Stimulated activated CD4-positive, alpha-beta T cell treated with anti-CD3 and anti-CD28 coated beads, TNF-alpha, amount 100 ng/mL, for 48 hours (primary cell): ENCODE data around the gene ADI1.

Experiments
- DNase-seq, 3 donors: peaks; one replicate each; pipeline ENCODE4 v3.0.0-alpha.2; 2020; ENCODE audit warnings: low read depth in 3 of 3

Gene ADI1

DNA sequence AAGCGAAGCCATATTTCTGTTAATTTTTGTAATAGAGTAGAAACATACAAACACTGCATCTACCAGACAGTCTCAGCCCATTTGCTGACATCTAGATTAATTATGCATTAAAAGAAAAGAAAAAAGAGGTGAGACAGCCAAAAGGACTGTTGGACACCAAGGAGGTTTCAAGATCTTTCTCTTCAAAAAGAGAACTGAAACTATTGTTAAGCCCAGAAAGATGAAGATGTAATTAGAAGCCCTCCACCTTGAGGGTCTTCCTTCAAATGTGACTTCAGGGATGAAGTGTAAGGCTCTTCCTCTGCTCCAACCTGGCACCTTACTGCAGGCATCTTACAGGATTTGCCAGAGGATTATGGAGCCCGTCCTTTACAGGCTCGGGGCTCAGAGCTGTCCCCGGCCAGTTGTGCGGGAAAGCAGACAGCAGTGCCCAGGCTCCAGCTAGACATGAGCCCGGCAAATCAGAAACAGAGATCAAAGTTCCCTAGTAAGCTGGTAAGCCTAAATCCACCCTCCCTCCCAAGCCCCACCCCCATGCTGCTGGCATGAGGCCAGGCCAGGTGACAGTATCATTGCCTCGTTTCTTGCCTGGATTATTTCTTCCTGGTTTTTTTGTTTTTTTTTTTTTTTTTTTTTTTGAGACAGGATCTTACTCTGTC, 38.9 kb downstream of the ADI1 start:
- no peak for DNase-seq

DNA sequence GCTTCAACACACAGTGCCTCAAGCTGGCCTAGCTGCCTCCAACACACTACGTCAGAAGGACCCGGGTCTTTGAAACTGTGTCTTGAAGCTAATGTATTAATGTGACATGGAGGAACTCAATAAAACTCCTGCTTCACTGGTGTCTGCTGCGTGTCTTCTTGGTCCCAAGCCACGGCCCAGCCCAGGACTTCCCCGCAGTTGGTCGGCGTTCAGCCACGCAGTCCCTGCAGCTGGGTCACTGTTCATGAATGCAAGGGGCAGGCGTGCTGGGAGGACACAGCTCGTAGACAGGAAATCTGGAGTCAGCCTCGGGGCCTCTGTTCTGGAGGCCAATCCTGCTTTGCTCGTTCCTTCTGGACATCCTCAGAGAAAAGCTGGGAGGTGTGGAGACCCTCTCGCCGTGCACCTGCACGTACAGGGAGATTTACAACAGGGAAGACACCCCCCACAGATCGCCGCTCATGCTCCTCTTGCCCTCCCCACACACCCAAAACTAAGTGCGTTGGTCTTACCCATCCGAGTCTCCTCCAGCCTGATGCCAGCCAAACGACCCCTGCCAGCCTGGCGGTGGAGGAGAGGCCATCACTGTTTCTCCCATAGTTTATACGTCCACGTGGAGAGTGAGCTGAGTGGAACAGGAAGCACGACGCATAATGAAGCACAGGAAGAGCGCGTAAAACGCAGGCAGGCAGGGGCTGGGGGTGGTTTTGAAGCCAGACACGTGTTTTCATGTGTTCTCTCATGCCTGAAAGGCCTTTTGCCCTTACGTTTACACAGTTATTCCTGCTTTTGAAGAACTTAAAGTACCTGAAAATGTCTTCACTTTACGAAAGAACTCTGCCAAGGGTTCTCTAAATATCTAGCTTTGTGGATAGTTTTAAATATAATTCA, 39.7 kb downstream of the ADI1 start:
- no peak for DNase-seq

DNA sequence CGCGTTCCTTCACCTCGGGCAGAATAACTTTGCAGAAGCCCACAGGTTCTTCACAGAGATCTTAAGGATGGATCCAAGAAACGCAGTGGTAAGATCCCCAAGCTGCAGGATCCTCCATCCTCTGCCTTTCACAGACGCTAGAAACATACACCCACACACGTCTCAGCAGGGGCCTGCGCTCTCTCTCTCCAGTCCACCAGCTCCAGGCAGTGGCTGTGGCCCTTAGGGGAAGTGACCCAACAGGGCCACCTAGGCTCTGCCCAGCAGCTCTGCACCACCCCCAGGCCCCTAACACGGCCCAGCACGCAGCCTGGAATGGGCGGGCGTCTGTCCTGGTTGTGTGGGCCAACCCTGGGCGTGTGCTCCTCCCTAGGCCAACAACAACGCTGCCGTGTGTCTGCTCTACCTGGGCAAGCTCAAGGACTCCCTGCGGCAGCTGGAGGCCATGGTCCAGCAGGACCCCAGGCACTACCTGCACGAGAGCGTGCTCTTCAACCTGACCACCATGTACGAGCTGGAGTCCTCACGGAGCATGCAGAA, 40.4 kb downstream of the ADI1 start:
- DNase-seq = no peak

DNA sequence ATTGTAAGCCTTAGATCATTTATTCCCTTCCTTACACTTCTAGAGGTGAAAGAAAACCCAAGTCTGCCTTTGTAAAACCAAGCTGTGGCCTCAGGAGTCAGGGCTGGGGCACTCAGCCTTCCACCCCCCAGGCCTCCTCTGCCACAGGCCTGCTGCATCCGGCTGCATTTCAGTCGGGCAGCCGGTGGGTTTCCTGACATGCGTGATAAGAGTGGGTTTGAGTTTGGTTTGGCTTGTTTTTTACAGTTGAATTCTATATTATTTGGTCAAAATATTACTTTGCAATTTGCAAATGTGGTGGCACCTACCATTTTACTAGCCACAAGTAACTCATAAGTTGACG, 42.4 kb downstream of the ADI1 start:
- no peak for DNase-seq

DNA sequence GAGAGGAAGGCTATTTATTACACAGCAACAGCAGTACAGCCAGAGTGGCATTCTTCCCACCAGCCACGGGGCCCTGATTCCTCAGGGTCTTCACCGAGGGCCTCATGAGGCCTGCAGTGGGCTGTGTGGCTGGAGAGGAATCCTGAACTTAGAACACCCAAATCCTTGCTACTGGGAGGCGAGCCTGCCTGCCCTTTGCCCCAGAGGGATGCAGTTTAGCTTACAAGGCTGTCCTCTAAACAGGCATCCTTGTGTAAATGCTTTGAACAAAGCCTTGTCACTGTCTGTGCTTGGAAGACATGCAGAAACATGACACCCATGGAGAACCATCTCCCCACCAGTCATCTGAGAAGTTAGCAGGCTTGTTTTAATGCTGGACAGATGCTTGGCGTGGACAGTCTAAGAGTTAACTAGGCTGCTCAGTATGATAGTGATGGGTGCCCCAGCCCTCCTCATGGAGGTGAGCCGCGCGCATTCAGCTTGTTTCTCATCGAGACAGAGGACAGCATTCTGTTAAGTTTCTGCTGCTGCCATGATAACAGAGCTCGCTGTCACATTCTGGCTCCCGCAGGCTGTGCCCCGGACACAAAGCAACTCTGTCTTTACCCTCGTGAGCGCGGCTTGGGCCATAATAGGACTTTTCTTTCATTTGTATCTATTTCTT, 42.9 kb downstream of the ADI1 start:
- DNase-seq = no peak

DNA sequence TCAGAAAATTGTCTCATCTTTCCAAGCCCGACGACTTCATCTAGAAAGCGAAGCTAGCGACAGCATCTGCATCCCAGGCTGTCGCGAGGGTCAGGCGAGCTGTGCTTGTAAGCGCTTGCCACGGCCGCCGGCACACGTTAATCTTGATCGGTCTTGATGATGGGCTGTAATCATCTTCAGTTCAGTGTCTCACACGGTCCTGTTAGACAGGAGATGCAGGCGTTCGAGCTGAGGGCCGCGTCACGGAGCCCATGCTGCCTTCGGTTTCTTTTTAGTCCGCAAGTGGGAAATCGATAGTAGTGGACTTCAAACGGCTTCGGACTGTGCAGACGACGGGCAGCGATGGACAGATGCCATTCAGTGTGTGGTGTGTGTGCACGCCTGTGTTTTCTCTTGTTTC, 43.6 kb downstream of the ADI1 start:
- no peak for DNase-seq

DNA sequence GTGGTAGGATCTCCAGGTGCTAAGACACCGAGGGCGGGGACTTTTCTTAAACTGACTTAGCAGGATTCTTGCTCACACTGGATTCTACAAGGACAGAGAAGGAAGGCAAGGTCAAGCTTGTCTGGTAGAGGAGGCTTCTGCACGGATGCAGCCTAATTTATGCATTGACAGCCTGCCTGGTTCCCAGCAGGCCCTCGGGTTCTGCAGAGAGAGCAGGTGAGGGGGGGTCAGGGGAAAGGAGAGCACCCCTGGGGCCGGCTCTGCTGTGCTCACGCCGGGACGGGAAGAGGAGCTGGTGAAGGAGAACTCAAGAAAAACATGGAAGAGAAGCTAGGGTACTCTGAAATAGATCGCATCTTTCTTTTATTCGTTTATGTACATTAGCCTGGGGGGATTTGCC, 46.4 kb downstream of the ADI1 start:
- no peak for DNase-seq

DNA sequence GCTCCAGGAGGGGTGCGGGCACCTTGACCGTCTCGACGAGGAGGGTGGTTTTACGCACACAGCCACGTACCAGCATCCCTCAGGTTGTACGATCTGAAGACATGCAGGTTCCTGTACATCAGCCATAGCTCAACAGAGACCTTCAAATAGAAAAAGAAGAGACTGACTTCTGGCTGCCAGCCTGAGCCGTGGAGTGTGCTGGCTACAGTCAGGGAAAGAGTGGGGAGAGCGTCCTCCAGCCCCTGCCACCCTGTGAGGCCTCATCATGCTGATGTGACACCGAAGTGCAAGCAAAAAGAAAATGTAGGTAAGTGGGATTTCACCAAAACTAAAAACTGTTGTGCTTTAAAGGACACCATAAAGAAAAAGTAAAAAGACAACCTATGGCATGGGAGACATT, 47.0 kb downstream of the ADI1 start:
- DNase-seq = no peak

DNA sequence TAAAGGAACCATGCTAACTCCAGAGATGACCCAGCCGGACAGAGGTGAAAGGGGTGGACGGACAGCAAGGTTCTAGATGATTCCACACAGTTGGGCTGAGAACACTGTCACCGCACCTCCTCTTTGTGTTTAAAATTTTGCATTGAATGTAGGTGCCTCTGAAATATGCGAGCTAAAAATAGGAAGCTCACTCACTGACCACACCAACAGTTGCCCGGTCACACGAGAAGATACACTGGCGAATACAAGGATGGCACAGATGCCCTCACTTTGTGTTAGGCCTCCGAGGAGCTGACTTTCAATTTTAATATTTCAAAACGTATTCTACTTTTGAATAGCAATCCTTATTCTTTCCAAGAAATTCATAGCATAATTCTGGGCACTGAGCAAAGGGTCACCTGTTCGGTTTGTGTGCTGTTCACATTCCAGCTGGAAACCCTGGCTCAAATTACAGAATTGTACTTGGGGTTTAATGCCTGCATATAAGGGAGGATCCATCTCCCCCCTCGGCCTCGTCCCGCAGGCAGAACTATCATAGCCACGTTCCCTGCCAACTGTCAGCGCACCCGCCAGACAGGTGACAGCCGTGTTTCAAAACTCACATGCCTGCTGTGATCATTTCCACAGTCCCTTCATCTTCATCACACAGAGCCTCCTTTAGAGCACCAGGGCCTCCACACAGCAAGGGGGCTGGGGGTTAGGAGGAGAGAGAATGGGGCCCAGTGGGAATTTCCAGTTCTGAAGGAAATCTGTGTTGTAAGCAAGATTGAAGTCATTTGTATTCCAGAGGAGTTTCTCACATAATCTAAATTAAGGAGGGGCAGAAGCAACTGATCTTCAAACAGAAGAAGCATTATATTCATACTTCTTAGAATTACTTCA, 48.2 kb downstream of the ADI1 start:
- DNase-seq = no peak

DNA sequence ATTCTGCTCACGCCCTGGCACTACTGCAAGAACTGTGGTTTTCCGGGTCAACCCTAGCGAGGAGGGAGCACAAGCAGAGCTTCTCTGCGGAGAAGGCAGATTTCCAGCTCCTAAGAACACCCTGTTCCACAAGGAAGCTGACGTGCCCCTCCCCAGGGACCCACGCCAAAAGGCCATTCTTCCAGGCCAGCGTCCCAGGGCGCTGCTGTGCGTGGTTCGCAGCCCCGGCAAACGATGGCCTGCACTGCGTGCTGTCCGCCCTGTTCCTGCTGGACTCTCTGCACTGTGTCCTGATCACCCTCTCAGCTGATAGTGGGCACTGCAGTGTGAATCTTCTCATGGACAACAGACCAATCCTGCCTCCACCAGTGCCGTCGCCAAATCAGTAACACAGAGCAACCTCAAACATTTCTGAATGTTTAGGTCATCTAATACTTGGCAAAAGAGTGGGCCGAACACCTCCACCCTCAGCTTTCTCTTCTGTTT, 49.1 kb downstream of the ADI1 start:
- DNase-seq = no peak

DNA sequence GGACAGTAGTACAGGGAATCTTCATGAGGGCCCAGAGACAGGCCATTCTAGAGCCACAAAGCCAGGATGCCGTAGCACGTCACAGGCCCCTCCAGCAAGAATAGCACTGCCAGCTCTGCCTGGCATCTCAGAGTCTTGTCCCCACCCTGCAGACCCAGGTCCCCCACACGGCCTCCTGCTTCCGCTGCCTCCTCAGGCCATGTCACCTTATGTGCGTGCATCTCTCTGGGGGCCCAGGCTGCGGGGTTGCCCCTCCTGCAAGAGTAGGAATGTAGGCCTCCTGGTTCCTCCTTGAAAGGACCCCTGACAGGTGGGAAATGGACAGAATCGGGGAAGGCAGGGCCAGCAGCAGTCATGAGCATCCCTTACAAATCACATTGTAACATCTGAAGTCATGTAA, 49.8 kb downstream of the ADI1 start:
- no peak for DNase-seq

DNA sequence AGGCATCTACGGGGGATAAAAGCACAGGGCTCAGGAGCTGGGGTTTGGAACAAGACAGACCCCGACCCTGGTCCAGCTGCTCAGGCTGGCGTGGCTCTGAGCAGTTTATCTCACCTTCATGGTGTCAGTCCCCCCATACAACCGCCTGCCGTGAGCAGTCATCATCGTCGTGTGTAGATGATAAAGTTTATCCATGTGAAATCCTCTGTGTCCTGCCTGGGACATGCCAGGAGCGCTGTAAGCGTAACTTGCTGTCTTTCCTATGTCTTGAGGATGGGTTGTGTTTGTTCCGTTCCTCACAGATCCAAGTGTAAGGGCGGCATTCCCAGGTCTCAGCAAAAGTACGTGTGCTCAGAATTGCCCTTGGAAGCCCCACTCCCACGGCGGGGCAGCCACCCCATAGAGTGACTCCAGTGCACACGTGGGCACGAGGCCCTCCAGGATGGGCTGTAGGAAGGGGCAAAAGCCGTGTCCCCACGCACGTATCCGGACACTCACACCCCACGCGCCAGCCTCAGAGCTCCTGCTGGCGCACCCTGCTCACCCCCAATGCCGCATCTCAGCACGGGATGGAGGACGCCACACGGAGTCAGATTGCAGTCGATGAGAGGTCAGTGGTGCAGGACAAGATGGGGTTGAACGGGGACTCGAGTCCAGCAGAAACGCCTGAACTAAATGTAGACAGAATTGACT, 50.9 kb downstream of the ADI1 start:
- DNase-seq = no peak

DNA sequence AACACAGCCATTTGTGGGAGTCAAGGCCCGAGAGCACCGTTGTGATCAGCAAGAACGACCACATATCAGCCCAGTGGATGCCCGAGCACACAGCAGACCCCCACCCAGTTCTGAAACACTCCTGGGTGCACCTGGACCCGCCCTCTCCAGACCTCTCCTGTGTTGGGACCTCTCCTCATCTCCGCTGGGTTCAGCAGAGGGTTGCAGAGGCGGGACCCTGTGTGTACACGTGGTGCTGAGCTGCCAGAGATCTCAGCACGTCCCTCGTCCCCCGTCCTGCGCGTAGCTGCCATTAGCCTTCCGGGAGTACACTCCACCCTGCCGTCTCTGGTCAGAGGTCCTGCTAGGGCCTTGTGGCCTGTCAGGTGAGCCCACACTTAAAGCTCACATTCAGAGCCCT, 51.7 kb downstream of the ADI1 start:
- no peak for DNase-seq

DNA sequence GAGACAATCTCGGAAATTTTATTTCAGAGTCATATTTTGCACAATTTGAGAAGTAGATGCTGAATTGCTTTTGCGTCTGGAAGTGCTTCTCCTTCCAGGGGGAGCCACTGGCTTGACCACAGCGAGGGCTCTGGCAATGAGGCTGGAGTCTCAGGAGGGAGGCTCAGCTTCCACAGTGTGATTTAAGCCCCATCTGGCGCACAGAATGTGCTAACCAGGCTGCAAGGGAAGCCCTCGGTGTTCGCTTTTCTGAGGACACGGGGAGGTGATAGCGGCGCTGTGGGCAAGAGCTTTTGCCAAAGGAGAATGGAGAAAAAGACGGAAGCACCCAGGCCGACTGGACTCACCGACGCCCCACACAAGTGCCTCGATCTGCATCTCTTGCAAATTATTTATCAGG, 52.4 kb downstream of the ADI1 start:
- DNase-seq = no peak

DNA sequence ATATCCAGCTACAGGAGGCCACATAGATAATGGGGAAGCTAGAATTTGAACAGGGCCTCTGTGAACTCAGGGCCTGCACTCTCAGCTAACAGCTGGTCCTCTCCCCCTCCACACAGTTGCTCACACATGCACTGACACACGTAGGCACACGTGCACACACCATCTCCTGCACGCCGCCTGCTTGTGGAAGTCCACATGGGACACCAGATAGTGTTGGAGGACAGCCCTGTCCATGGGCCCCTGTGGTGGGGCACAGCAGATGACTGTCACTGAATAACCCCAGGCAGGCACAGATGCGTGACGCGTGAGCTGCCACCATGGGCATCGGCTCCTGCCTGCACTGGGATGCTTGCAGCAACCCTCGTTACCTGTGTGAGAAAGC, 52.9 kb downstream of the ADI1 start:
- DNase-seq = no peak

DNA sequence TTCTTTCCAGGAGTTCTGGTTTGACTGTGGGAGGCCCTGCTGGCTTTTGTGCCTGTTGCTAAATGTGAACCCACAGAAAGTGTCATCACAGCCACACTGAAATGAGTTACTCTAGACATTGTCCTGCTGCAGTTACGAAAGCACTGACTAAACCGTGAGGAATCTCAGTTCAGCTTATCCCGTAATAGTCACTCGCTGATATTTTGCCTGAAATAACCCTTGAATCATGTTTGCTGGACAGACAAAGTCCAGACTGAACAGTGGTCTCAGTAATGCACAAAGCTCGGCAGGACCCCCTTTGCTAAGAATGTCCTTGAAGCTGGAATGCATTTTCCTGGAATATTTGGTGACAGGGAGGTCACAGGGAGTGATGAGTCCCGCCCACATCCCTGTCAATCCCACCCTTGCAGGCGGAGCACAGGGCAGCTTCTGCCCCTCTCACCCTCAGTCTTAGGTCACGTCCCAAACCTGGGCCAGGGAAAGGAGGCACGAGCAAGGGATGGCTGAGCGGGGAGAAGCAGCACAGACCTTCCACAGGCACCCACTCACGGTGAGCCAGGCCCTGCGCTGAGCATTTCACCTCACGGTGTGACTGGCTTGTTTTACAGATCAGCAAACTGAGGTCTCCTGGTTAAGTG, 53.4 kb downstream of the ADI1 start:
- DNase-seq = no peak

DNA sequence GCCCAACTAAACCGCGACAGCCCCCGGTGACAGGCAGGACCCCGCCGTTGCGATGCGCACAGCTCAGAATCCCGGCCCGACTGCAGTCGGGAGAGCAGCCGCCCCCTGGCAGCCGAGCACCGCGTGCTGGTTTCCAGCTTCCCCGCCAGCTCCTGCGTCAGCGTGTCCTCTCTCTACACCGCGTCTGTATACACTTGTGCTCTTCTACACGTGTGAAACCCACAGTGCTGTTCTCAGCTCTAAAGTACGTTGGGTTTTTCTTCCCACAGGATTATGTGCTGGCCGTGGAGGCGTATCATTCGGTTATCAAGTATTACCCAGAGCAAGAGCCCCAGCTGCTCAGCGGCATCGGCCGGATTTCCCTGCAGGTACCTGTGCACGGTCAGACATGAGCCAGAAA, 54.0 kb downstream of the ADI1 start:
- no peak for DNase-seq

DNA sequence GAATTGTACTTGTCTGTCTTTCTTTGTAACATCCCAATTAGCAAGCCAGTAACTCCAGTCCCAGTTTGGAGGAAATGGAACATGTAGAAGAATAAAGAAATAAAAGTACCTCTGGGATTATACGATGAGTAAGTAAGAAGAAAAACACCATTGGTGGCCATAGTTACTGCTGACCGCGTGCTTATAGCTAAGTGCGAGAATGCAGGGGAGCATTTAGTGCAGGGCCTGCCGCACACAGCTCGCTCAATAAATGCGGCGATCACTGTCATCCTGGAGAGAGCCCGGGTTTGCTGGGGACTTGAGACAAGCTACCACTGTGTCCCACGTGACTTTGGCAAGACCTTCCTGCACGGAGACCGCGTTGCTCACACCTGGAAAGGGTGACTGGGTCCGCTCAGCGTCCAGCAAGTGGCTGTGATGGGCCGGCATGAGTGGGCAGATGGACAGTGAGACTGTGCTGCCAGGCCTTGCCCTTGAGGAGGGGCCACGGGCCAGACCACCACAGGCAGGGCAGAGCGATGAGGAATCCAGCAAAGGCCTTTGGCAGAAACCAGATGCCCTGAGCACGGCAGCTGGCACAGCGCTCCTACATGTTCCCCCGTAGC, 54.8 kb downstream of the ADI1 start:
- DNase-seq = no peak

DNA sequence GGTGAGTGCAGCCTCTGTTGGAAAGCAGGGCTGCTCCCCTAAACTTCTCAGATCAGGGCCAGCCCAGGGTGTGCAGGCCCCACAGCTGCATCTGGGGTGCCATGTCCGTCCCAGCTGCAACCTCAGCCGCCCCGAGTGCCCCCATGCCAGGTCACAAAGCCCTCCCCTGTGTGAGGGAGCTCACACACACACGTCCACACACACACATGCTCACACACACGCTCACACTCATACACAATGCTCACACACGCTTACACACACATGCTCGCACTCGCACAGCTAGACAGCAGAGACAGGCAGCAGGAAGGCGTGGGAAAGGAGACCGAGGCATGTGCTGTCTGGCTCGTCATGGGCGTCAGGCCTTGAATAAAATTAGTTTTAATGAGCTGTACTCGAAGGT, 55.4 kb downstream of the ADI1 start:
- DNase-seq = no peak

DNA sequence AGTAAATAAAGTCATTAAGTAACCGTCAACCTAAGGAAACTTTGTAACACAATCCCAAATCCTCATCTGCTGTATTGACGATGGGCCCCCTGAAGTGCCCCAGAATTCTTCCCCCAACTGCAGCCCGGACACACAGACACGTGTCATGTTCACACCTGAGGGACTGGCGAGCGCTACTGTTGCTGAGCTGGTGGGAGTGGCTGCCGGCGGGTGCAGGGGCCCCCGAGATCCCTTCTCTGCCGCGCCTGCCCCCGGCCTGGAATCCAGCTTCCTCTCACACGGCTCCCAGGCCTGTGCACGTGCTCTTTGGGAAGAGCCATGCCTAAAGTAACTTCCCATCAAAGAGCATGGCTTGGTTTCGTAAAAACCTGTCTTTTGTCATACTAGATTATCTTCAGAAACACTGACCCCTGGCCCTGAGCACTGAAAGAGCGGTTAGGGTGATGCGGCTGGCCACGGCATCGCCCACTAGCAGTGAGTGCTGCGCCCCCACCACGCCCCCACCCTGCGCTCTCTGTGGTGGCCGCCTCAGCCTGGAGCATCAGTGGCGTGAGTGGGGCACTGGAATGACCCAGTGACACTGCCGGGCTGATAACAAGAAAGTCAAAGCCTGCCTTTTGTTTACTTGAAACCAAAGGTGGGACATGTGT, 56.0 kb downstream of the ADI1 start:
- DNase-seq = no peak
